IMR-90 (cell line): Measurements from ENCODE around the gene BRF1. TPM values are rescaled to one million over a fixed set of nuclear protein-coding genes. Genes with fewer than 3 reads are reported as not detected.

ENCODE experiments used
- ATAC-seq: fragments of 200-7000 bp; cut with Tn5 transposase; 2 replicates; pipeline ENCODE4 v1.9.1; 2020; ENCODE audit warnings: low read depth, mild to moderate bottlenecking, moderate library complexity
- BruUV-seq: library from RNA; stranded (reverse); fragments of 400-500 nt; replicated peaks from 2 replicates; lab custom pipeline; 2021; lab: Mats Ljungman, UMichigan
- CTCF ChIA-PET: fragments of 300-600 bp; formaldehyde crosslinking; extraction: SDS; loops from one replicate; lab custom pipeline; 2021; ENCODE audit warnings: antibody characterized with exemption; lab: Yijun Ruan, JAX
- POLR2A ChIA-PET: fragments of 300-600 bp; sonication (Branson Sonifier 250); formaldehyde crosslinking; loops from one replicate; lab custom pipeline; 2022; ENCODE audit warnings: antibody characterized with exemption; ENCODE audit not compliant: unreplicated experiment; lab: Charles Lee
- DNase-seq: peaks from one replicate; pipeline ENCODE4 v3.0.0; 2013
- H2AFZ ChIP-seq: replicated peaks from 2 replicates; pipeline ENCODE3; 2013; ENCODE audit warnings: low read length, mild to moderate bottlenecking; ENCODE audit not compliant: poor library complexity
- H2AK5ac ChIP-seq: 2 replicates; pipeline ENCODE4 v1.6.1; 2013; ENCODE audit warnings: low read depth, low read length, inconsistent platforms
- H2AK9ac ChIP-seq: replicated peaks from 2 replicates; pipeline ENCODE3; 2013; ENCODE audit warnings: mild to moderate bottlenecking, low read depth, low read length, moderate library complexity; ENCODE audit not compliant: poor library complexity
- H2BK120ac ChIP-seq: 2 replicates; pipeline ENCODE4 v1.6.1; 2013; ENCODE audit warnings: low read depth, low read length, inconsistent platforms
- H2BK15ac ChIP-seq: 3 replicates; pipeline ENCODE4 v1.6.1; 2013; ENCODE audit warnings: low read depth, low read length, inconsistent platforms
- H2BK20ac ChIP-seq: 2 replicates; pipeline ENCODE4 v1.6.1; 2013; ENCODE audit warnings: low read depth, mild to moderate bottlenecking, inconsistent platforms, low read length, moderate library complexity
- H2BK5ac ChIP-seq: 2 replicates; pipeline ENCODE4 v1.6.1; 2013; ENCODE audit warnings: mild to moderate bottlenecking, low read depth, low read length, inconsistent platforms; ENCODE audit not compliant: poor library complexity, severe bottlenecking
- H3K14ac ChIP-seq: replicated peaks from 2 replicates; pipeline ENCODE4 v1.6.1; 2013; ENCODE audit warnings: low read depth, low read length, inconsistent platforms
- H3K18ac ChIP-seq: 2 replicates; pipeline ENCODE4 v1.6.1; 2013; ENCODE audit warnings: low read depth, low read length, control low read depth
- H3K23ac ChIP-seq: 2 replicates; pipeline ENCODE4 v1.6.1; 2013; ENCODE audit warnings: low read depth, low read length, inconsistent platforms
- H3K27ac ChIP-seq: 2 replicates; pipeline ENCODE4 v1.5.1; 2013; ENCODE audit warnings: mild to moderate bottlenecking, control low read depth, low read length; ENCODE audit not compliant: insufficient read depth
- H3K27me3 ChIP-seq: 2 replicates; pipeline ENCODE4 v1.6.1; 2013; ENCODE audit warnings: low read length; ENCODE audit not compliant: control insufficient read depth, insufficient read depth
- H3K36me3 ChIP-seq: 2 replicates; pipeline ENCODE4 v1.6.1; 2013; ENCODE audit warnings: low read length, mixed read lengths; ENCODE audit not compliant: control insufficient read depth, insufficient read depth
- H3K4ac ChIP-seq: 2 replicates; pipeline ENCODE4 v1.6.1; 2013; ENCODE audit warnings: low read depth, low read length, inconsistent platforms
- H3K4me1 ChIP-seq: 2 replicates; pipeline ENCODE4 v1.6.1; 2013; ENCODE audit warnings: low read length, mixed read lengths; ENCODE audit not compliant: control insufficient read depth, insufficient read depth
- H3K4me2 ChIP-seq: 2 replicates; pipeline ENCODE4 v1.6.1; 2013; ENCODE audit warnings: low read depth, mild to moderate bottlenecking, control low read depth, low read length, moderate library complexity
- H3K4me3 ChIP-seq: 2 replicates; pipeline ENCODE4 v1.5.1; 2013; ENCODE audit warnings: low read depth, mild to moderate bottlenecking, control low read depth, low read length, moderate library complexity; ENCODE audit not compliant: insufficient read depth
- H3K56ac ChIP-seq: 2 replicates; pipeline ENCODE4 v1.6.1; 2013; ENCODE audit warnings: low read length, inconsistent platforms; ENCODE audit not compliant: insufficient read depth; ENCODE audit errors: extremely low read depth
- H3K79me1 ChIP-seq, 2 experiments: 2 replicates each; pipeline ENCODE4 v1.6.1; 2013; ENCODE audit warnings: low read length in 2 of 2, inconsistent platforms in 1 of 2, low read depth in 1 of 2
- H3K9ac ChIP-seq: 2 replicates; pipeline ENCODE4 v1.6.1; 2013; ENCODE audit warnings: low read depth, low read length, control low read depth
- H3K9me1 ChIP-seq: 2 replicates; pipeline ENCODE4 v1.6.1; 2013; ENCODE audit warnings: low read length, inconsistent platforms; ENCODE audit not compliant: insufficient read depth
- H3K9me3 ChIP-seq: 2 replicates; pipeline ENCODE4 v1.6.1; 2013; ENCODE audit warnings: low read length; ENCODE audit not compliant: control insufficient read depth, insufficient read depth
- H4K20me1 ChIP-seq: 2 replicates; pipeline ENCODE4 v1.6.1; 2013; ENCODE audit warnings: low read length, inconsistent platforms; ENCODE audit not compliant: insufficient read depth
- H4K5ac ChIP-seq: 2 replicates; pipeline ENCODE4 v1.6.1; 2013; ENCODE audit warnings: mild to moderate bottlenecking, low read depth, low read length, control low read depth
- H4K8ac ChIP-seq, 2 experiments: 2 replicates each; pipeline ENCODE4 v1.6.1; 2013; ENCODE audit warnings: low read depth in 2 of 2, low read length in 2 of 2, control low read depth in 1 of 2, inconsistent platforms in 1 of 2
- H4K91ac ChIP-seq: 2 replicates; pipeline ENCODE4 v1.6.1; 2013; ENCODE audit warnings: low read depth, low read length, inconsistent platforms; ENCODE audit not compliant: insufficient read depth
- BHLHE40 ChIP-seq: fragments of 150-350 bp; IDR thresholded peaks from 2 replicates; pipeline ENCODE4 v1.6.1; 2016; ENCODE audit warnings: mild to moderate bottlenecking, low read depth, low read length
- CEBPB ChIP-seq: IDR thresholded peaks from 2 replicates; pipeline ENCODE4 v1.6.1; 2012; ENCODE audit warnings: low read depth, low read length, improper control_type of control experiment
- CHD1 ChIP-seq: IDR thresholded peaks from 2 replicates; pipeline ENCODE4 v1.6.1; 2012; ENCODE audit warnings: low read depth, low read length, improper control_type of control experiment
- FOS ChIP-seq: fragments of 150-350 bp; IDR thresholded peaks from 2 replicates; pipeline ENCODE4 v1.6.1; 2016; ENCODE audit warnings: low read depth, low read length
- MAFK ChIP-seq: IDR thresholded peaks from 2 replicates; pipeline ENCODE4 v1.6.1; 2012; ENCODE audit warnings: low read depth, low read length, improper control_type of control experiment
- MAZ ChIP-seq: IDR thresholded peaks from 2 replicates; pipeline ENCODE4 v1.6.1; 2012; ENCODE audit warnings: low read depth, mild to moderate bottlenecking, low read length, improper control_type of control experiment, moderate library complexity, borderline replicate concordance
- NFE2L2 ChIP-seq: fragments of 150-350 bp; IDR thresholded peaks from 2 replicates; pipeline ENCODE4 v1.6.1; 2016; ENCODE audit warnings: low read depth, mild to moderate bottlenecking, low read length
- POLR2A ChIP-seq: IDR thresholded peaks from 2 replicates; pipeline ENCODE4 v1.6.1; 2012; ENCODE audit warnings: mild to moderate bottlenecking, low read depth, low read length
- RCOR1 ChIP-seq: IDR thresholded peaks from 2 replicates; pipeline ENCODE4 v1.6.1; 2012; ENCODE audit warnings: mild to moderate bottlenecking, low read length, improper control_type of control experiment; ENCODE audit not compliant: insufficient replicate concordance
- RFX5 ChIP-seq: IDR thresholded peaks from 2 replicates; pipeline ENCODE4 v1.8.0; 2012; ENCODE audit warnings: low read depth, mild to moderate bottlenecking, low read length, moderate library complexity
- SMC3 ChIP-seq: fragments of 150-350 bp; IDR thresholded peaks from 2 replicates; pipeline ENCODE4 v1.6.1; 2016; ENCODE audit warnings: low read depth, mild to moderate bottlenecking, antibody characterized with exemption, low read length, moderate library complexity
- USF2 ChIP-seq: fragments of 150-350 bp; IDR thresholded peaks from 2 replicates; pipeline ENCODE4 v1.6.1; 2017; ENCODE audit warnings: mild to moderate bottlenecking, antibody characterized with exemption, low read length, low read depth
- WGBS, 2 experiments: methylation state at CpG; one replicate each; pipeline versions ENCODE4 v1.1.5 to v1.1.7; 2013; ENCODE audit warnings: missing lambda C conversion rate in 2 of 2; ENCODE audit not compliant: insufficient read length in 1 of 2; ENCODE audit errors: extremely low coverage in 2 of 2; 5-methylcytosine and 5-hydroxymethylcytosine counted together
- dilution Hi-C: fragments of 300-500 bp; cut with HindIII; formaldehyde crosslinking; loops from one replicate; pipeline ENCODE4 v1.14.3; 2018; ENCODE audit warnings: low sequenced_read_pairs; ENCODE audit not compliant: unreplicated experiment
- in situ Hi-C: fragments of 300-500 bp; cut with MboI; formaldehyde crosslinking; loops from 3 replicates; pipeline ENCODE4 v1.14.3; 2019; ENCODE audit warnings: low sequenced_read_pairs, inconsistent platforms, mixed read lengths
- intact Hi-C: fragments of 100-400 bp; cut with micrococcal nuclease; formaldehyde crosslinking; loops from 2 replicates; pipeline ENCODE4 v1.10.0; 2022
- polyA plus RNA-seq, 3 experiments: library from polyadenylated mRNA; depleted of rRNA; stranded (reverse); fragments of >200 nt; gene quantifications; 2 replicates each; pipeline ENCODE4 v1.2.3, GENCODE V29; 2012; ENCODE audit warnings: low replicate concordance in 1 of 3
- total RNA-seq: library from RNA; depleted of rRNA; stranded (reverse); fragments of >200 nt; gene quantifications from 2 replicates; pipeline ENCODE4 v1.2.3, GENCODE V29; 2012

The BRF1 gene
- total and polyA plus RNA-seq, 2 of the 4 experiments (the other 2 are of a cell fraction), result 12.4 to 16.7 TPM

DNA sequence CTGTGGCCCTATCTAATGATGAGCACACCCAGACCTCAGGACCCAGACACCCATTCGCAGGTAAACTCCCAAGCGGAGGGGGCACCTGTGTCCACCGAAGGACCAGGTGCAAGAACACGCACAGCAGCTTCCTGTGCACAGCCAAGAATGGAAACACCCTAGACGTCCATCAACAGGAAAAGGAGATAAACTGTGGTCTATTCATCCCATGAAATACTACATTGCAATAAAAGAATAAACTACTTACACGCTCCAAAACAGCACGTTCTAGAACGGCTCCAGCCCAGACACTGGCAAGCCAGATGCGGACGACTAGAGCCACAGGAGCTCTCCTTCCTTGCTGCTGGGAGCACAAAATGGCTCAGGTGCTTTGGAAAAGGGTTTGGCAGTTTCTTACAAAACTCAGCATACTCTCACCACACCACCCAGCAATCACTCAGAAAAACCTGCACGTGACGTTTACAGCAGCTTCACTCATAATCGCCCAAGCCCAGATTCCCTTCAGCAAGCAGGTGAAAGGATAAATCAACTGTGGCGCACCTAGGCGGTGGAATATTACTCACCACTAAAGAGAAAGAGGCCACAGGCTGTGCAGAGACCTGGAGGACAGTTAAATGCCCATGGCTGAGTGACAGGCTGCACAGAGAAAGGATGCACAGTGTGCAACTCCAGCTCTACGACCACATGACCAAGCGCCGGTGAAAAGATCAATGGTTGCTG is 21.0 kb downstream of the BRF1 start:
- Histone ChIP-seq H3K18ac (no peak overlapping the region), H4K20me1 (peaks cover 38% of the 10 kb centered on the region), H3K4me1 (peaks cover 6% of the 10 kb centered on the region), H2AK5ac (no peak overlapping the region), H2BK15ac (no peak overlapping the region), H3K79me1 (peaks cover 25 to 53% of the 10 kb centered on the region in 2 experiments), H3K14ac (no peak overlapping the region), H3K56ac (no peak overlapping the region), H2AK9ac (peak overlapping the region; percentile 25), H2AFZ (no peak overlapping the region), H3K27ac (no peak overlapping the region), H4K91ac (no peak overlapping the region), H2BK20ac (no peak overlapping the region), H3K27me3 (no peaks in the 10 kb centered on the region), H3K4me2 (no peak overlapping the region), H4K8ac (no peak overlapping the region), H4K5ac (no peak overlapping the region), H3K9ac (no peak overlapping the region), H3K23ac (no peak overlapping the region), H2BK5ac (no peak overlapping the region), H3K9me1 (no peaks in the 10 kb centered on the region; the same call in 1 of the 2 replicates), H3K4ac (no peak overlapping the region), H3K36me3 (peaks cover 6% of the 10 kb centered on the region; the same call in 1 of the 2 replicates), H3K9me3 (no peaks in the 10 kb centered on the region), H2BK120ac (no peak overlapping the region), H3K4me3 (no peak overlapping the region)
- 90% methylated on average over 5 of the region's 18 CpGs; no CpG with 5 or more reads in 1 of the 2 experiments for WGBS, 2 experiments
- ChIA-PET POLR2A (no interaction called here), CTCF (interaction anchor here (0.6 kb wide), 1 partner anchor 12 kb away, joined by 3 read pairs; no protein-coding TSS in a partner anchor)
- intact Hi-C loops (loop anchor here (5.0 kb wide), 1 partner anchor 72 kb away; no protein-coding TSS in a partner anchor), in situ Hi-C loops (loop anchor here (5.0 kb wide), 1 partner anchor 78 kb away; no protein-coding TSS in a partner anchor), dilution Hi-C loops (no loop called here)
- no peak for TF ChIP-seq RCOR1
- no peak for TF ChIP-seq POLR2A
- no peak for TF ChIP-seq MAZ
- TF ChIP-seq RFX5, result no peak
- TF ChIP-seq NFE2L2, result no peak
- TF ChIP-seq SMC3, result no peak
- no peak for TF ChIP-seq USF2
- TF ChIP-seq BHLHE40, result no peak
- TF ChIP-seq FOS, result no peak
- TF ChIP-seq MAFK, result no peak
- no peak for TF ChIP-seq CEBPB
- no peak for TF ChIP-seq CHD1
- BruUV-seq, result no TSS peak
- no peak for ATAC-seq
- no peak for DNase-seq
